SW 1271 (cell line): ENCODE data around the gene TACR2.
A peak's percentile ranks its signal among the peaks of the same experiment; 100 is the strongest.

ENCODE experiments used
- DNase-seq, 2 experiments: peaks; one replicate each; lab custom pipeline; 2025; lab: John Stamatoyannopoulos, UW

TACR2 gene

DNA sequence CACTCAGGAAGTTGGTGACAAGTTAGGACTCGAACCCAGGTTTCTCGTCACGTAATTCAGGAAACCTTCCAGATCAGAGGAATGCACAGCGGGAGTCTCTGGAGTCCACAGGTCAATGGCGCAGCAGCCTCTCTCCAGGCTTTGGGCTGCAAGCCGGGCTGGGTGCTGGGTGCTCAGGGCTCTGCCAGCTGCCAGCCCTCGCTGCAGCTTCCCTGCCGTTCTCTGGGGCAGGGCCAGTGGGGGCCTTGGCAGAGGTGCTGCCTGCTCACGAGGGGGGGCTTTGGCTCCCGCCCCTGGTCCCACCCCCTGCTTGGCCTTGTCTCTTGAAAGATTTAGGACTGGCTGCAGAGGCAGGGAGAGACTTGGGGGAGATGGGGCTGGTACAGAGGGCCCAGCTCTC, at the start of gene TACR2:
Gene TACR2, minus strand, starts transcription at position 224 of the 400 bp plus-strand sequence. CDS start 595 bp downstream, outside the sequence.
- DNase-seq, result no peak

DNA sequence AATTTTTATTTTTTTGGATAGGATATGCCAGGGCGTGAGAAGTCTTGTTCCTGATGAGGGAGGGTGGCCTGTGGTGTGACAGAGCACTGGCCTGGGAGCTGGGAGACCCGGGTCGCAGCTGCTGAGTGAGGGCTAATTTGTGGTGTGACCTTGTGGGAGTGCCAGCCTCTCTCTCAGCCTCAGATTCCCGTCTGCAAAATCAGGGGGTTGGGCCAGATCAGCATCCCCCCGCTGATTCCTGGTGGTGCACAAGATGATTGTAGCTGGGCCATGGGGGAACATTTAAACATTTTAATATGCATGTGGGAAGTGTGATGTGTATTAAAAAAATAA, 49.4 kb upstream of the TACR2 start:
- DNase-seq, result no peak

DNA sequence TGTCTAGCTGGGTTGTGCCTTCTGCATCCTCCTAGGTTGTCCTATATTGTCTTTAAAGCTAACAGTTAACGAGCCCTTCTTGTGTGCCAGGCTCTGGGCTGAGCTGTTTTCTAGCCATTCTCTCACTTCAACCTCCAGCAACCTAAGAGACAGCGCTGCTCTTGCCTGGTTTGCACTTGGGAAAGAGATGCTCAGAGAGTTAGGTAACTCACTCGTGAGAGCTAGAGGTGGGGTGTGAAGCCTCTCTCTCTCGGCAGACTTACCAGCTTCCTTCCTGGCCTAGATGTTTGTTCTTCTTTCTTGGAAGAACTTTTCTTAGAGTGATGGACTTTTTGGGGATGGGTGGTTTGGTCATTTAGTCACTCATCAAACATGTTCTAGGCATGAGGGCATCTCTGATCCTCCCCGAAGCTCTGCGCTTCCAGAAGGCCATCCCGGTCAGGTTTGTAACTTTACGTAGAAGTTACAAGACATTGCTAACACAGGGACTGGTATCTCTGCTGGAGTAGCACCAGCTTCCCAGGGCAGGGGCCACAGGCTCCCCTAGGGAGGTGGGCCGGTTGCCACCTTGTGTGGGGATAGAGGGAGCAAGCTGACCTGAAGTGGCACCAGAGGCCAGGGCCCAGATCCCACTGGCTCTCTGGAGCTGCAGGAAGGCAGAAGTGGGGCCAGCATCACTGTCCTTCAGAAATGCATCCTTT, 48.9 kb upstream of the TACR2 start:
- no peak for DNase-seq

DNA sequence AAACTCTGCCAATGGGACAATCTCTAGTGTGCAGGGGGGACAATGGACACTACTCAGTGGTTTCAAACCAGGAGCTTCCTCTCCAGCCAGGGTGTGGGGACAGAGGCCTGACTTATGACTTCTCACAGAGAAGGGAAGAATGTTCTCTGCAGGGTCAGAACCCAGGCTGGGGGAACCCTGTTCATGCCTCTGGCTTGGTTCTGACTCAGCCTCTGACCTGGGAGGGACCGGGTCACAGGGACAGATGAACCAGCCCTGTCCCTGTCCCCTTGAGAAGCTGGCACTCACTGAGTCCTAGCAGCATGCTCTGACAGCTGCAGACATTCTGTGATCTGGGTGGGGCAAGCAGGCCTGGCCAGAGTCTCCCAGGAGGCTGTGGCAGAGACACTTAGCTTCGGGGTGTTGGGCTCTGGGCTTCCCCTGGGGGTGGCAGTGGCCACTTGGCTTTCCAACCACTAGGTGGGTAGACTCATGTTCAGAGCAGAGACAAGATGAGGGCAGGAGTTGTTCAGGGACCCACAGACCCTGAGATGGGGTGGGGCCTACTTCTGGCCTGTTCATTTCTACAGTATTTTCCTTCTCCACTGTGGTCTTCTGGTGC, 48.2 kb upstream of the TACR2 start:
- DNase-seq, result no peak

- DNase-seq, result no peak
Observed at GRCh38 chr10:69464401-69464800, 47.7 kb upstream of the TACR2 start.

- no peak for DNase-seq
Observed at GRCh38 chr10:69463886-69464285, 47.2 kb upstream of the TACR2 start.

- no peak for DNase-seq
Observed at GRCh38 chr10:69461243-69462025, 44.7 kb upstream of the TACR2 start.

- DNase-seq, result no peak
Observed at GRCh38 chr10:69460576-69461242, 44.0 kb upstream of the TACR2 start.

GRCh38 chr10:69459893-69460575, 43.3 kb upstream of the TACR2 start:
- no peak for DNase-seq

DNA sequence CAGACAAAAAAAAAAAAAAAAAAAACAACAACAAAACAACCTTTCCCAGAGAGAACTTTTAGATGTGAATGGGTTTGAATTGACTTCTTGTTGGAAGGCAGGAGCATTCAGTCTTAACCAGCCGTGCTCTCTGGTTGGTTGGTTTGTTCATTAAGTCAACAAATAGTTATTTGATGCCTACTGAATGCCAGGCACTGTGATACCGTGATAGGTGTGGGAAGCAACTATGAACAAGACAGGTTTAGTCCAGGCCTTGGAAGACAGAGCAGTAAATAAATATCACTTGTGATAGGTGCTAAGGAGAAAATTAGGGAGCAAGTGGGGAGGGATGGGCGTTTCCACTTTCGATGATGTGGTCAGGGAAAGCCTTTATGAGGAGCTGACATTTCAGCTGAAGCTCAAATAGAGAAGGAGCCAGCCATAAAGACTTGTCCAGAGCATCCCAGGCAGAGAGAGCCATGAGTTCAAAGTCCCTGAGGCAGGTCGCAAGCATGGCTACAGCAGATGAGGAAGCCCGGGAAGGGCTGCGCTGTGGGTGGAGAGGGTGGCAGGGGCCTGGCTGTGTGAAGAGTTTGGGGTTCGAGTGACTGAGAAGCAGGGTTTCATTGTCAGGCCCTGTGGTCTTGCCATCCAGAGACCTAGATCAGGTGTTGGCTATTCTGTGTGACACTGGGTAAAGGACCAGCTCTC, 42.5 kb upstream of the TACR2 start:
- DNase-seq, result no peak

DNA sequence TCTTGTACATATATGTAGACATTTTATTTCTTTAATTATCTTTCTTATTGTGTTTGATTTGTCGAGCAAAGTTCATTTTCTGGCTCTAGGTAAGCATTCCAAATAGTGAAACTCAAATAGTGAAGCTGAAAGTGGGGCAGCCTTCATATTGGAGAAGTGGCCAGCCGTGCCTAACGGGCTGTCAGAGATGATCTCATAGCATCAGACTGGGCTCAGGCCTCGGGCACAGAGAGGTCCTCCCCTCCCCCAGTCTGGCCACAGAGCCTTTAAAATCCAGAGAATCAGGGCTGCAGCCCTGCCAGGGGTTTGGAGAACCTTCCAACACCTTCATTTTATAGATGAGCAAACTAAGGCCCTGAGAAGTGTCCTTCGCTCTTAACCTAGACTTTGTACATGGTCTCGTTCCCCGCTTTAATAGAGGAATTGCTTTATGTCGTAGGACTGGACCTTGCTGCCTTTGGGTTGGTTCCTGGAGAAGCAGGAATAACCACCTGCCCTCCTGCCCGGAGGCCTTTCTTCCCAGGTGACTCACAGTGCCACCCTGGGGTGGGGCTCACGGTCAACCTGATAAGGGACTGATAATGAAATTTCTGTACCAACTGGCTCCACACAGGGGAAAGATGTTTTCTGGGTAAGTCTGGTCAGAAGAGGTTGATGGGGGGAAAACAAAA, 41.8 kb upstream of the TACR2 start:
- DNase-seq, result no peak

DNA sequence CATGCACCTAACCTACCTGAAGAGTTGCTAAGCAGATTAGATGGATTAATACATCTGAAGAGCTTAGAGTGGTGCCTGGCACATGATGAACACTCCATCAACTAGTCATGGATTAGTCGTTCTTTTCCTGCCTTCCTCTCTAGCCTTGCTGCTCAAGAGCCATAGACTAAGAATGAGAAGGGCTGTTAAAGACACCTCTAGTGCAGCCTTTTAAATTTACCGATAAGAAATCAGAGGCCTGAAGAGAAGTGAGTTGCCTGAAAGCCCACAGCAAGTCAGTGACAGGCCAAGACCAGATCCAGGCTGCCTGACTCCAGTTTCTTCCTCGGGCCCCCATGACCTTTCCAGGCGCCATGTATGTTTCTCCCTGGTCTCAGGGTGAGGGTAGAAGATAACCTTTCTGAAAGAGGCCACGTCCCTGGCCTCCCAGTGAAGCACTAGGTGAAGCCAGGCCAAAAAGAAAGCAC, 41.1 kb upstream of the TACR2 start:
- no peak for DNase-seq

DNA sequence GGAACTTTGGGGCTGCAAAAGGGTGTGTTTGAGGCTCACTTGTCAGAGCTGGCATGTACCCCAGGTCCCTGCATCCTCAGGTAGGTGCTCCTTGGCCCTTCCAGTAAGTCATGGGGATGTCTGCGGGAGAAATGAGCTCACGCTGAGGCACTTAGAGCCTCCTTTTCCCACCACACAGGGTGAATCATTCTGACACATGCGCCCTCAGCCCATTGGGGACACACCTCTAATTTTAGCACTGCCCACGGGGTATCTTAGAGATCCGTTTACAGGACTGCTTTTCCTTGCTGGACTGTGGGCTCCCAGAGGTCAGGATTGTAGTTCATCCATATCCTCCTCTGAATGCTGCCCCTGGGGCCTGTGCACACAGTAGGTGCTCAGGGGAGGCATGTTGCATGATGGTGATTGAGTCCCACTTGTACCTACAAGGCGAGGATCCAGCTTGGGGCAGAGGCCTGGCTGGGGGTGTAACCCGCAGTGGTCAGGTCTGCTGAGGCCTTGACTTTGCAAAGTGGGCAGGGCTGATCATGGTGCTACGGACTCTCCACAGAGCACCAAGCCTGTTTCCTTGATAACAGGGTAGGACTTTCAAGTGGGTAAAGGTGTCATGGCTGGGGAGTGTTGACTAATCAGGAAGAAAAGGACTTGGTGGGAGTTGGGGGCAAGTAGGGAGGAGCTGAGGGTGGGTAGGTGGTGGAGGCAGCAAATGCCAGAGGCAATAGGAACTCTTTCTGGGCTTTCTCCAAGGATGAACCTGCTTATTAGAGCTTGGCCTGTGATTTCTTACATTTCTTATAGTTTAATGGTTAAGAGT, 40.4 kb upstream of the TACR2 start:
- no peak for DNase-seq

DNA sequence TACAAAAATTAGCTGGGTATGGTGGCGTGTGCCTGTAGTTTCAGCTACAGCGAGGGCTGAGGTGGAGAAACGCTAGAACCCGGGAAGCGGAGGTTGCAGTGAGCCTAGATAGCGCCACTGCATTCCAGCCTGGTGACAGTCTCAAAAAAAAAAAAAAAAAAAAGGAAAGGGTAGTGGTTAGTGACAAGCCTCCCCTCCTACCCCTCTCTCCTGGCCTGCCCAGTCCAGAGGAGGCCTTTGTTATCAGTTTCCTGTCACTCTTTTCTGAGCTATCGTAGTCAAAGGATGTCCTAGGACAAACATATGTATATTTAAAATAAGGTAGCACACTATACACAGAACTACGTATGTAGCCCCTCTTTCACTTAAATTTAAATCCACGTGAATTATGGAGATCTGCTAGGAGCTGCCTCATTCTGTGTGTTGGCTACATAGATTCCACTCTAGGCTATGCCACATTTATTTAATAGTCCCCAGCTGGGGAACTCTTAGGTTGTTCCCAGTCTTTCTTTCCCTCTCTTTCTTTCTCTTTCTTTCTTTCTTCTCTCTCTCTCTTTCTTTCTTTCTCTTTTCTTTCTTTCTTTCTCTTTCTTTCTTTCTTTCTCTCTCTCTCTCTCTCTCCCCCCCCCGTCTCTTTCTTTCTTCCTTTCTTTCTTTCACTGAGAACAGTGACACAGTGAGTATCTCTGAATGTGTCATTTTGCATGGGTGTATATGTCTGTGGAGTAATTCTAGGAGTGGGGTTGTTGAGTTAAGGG, 38.5 kb upstream of the TACR2 start:
- no peak for DNase-seq

GRCh38 chr10:69453795-69454194, 37.1 kb upstream of the TACR2 start:
- no peak for DNase-seq

DNA sequence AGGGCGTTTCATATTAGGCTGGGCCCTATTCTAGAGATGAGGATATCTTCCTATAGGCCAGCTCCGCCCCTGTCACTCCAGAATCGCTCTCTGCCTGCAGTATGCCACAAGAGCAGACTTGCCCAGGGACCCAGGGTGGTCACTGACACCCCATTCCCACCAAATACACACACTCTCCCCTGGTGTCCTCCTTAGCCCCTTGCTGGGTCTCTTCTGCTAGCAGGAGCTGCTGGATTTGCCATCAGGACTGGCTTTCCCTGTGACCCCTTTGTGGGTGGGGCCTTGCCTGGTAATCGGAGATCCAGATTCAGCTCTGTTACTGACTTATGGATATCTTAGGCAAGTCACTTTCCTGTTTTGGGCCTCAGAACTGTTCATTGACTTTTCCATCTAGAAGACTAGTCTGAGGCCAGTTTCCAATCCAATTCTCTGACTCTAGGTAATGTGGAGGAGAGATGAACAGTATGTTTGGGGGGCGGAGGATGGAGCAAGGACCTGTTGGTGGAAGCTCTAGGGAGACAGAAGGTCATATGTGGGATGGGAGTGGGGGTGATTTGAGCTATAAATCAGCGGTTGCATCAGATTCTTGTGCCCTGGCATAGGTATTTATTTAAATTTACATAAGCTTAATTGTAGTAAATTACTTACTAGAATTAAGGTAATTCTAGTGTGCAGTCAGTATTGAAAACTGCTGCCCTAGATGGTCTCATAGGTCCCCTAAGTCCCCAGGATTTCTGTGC, 36.1 kb upstream of the TACR2 start:
- DNase-seq, result no peak

- no peak for DNase-seq
Observed at GRCh38 chr10:69451784-69452251, 35.1 kb upstream of the TACR2 start.

- DNase-seq, result peak; percentile 41 to 63
Observed at GRCh38 chr10:69451209-69451783, 34.6 kb upstream of the TACR2 start, which contains the start of gene TSPAN15. TSPAN15 (plus strand) TSS chr10:69451465; CDS start chr10:69451595, 130 bp downstream.
